Measurements from ENCODE around the gene JAML. TPM values are rescaled to one million over a fixed set of nuclear protein-coding genes. Genes with fewer than 3 reads are reported as not detected.

Gene JAML
- total and polyA plus RNA-seq, 4 experiments from 2014 or later: 115 to 194 (median 142) TPM

DNA sequence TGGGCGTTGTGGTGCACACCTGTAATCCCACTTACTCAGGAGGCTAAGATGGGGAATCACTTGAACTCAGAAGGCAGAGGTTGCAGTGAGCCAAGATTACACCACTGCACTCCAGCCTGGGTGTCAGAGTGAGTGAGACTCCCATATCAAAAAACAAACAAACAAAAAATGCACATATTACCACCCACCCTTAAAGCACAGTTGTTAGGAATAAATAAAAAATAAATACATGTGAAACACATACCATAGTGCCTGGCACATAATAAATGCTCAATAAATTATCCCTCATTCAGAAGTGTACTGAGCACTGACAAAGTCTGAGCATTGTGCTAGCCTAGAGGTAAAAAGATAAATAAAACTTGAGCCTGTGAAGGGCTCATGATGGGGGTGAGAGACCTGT, 9.0 kb upstream of the JAML start:
- intact Hi-C loops (cut with micrococcal nuclease): no loop called here
- H3K9me3 ChIP-seq (ENCODE audit: control insufficient read depth in 1 of 2, low read length in 2 of 2): no peaks in the 10 kb centered on the region
- Mint-ChIP-seq H3K36me3 (peaks cover 30 to 59% of the 10 kb centered on the region in 2 donors), H3K4me1 (peaks cover 18 to 25% (median 23%) of the 10 kb centered on the region in 4 donors), H3K9me3 (peaks cover 0 to 2% (median 0%) of the 10 kb centered on the region in 8 donors), H3K27me3 (no peaks in the 10 kb centered on the region), H3K27ac (peak overlapping the region in 4 of 7 donors; percentile 10 to 86 (median 52)), H3K4me3 (no peak overlapping the region)
- POLR2A ChIA-PET (ENCODE audit: partially characterized antibody): interaction anchor here (1.0 to 6.6 kb wide), 3 partner anchors 8 to 32 kb away, joined by 3 to 73 read pairs (median 9); partner anchors contain the start of gene JAML
- DNase-seq: no peak
- H3K27ac ChIP-seq (ENCODE audit: low read depth, low read length): no peak overlapping the region
- H3K36me3 ChIP-seq (ENCODE audit: insufficient read depth, low read length): peaks cover 21% of the 10 kb centered on the region
- CTCF ChIA-PET (ENCODE audit: partially characterized antibody): no interaction called here
- peaks cover 41% of the 10 kb centered on the region for H3K4me1 ChIP-seq (ENCODE audit: insufficient read depth, low read length)
- H3K27me3 ChIP-seq (ENCODE audit: insufficient read depth, low read length): no peaks in the 10 kb centered on the region
- no peak overlapping the region for H3K4me3 ChIP-seq (ENCODE audit: low read length in 2 of 2)

DNA sequence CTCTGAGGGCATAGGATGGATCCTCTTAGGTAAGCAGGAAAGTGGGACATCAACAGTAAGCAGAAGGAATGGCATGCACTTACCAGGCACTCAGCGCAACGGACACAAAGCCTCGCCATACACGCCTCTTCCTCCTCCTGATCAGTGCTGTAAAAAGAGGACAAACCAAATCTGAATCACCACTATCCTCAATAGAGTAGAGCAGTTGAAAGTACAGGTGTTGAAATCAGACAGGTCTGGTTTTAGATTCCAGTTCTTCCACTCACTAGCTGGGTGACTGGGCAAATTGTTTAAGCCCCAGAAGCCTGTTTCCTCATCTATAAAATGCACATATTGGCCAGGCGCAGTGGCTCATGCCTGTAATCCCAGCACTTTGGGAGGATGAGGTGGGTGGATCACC, 8.6 kb upstream of the JAML start:
- H3K36me3 ChIP-seq (ENCODE audit: insufficient read depth, low read length): peaks cover 21% of the 10 kb centered on the region
- DNase-seq: no peak
- ChIA-PET CTCF (ENCODE audit: partially characterized antibody) (no interaction called here), POLR2A (ENCODE audit: partially characterized antibody) (interaction anchor here (1.0 to 6.6 kb wide), 4 partner anchors 8 to 31 kb away, joined by 3 to 73 read pairs (median 6); partner anchors contain the start of gene JAML)
- H3K9me3 Mint-ChIP-seq: peaks cover 0 to 2% (median 0%) of the 10 kb centered on the region in 8 donors
- no peaks in the 10 kb centered on the region for H3K27me3 Mint-ChIP-seq
- H3K4me3 Mint-ChIP-seq: no peak overlapping the region
- no peaks in the 10 kb centered on the region for H3K9me3 ChIP-seq (ENCODE audit: control insufficient read depth in 1 of 2, low read length in 2 of 2)
- H3K27ac Mint-ChIP-seq: peak overlapping the region; percentile 7 to 74 (median 60)
- peaks cover 41% of the 10 kb centered on the region for H3K4me1 ChIP-seq (ENCODE audit: insufficient read depth, low read length)
- intact Hi-C loops (cut with micrococcal nuclease): no loop called here
- H3K4me1 Mint-ChIP-seq: peaks cover 14 to 23% (median 20%) of the 10 kb centered on the region in 4 donors
- no peak overlapping the region for H3K4me3 ChIP-seq (ENCODE audit: low read length in 2 of 2)
- no peaks in the 10 kb centered on the region for H3K27me3 ChIP-seq (ENCODE audit: insufficient read depth, low read length)
- H3K36me3 Mint-ChIP-seq: peaks cover 33 to 56% of the 10 kb centered on the region in 2 donors
- no peak overlapping the region for H3K27ac ChIP-seq (ENCODE audit: low read depth, low read length)

DNA sequence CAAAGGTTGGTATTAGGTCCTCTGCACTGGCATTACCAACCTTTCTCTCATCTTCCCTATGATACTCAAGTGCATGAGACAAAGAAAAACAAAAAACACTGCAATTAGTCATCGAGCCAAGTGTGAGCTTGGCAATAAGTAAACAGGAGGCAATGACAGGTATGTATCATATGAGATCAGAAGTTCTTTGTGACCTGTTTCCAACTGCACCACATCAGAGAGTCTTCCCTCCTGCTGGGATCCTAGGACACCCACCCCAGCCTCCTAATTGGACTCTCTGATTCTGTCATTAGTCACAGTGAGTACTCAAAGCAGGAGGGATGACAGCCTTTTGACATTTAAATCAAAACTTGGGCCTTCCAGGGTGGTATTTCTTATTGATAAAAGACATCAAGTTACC, 7.8 kb upstream of the JAML start:
- H3K9me3 Mint-ChIP-seq: peaks cover 0 to 2% (median 0%) of the 10 kb centered on the region in 8 donors

DNA sequence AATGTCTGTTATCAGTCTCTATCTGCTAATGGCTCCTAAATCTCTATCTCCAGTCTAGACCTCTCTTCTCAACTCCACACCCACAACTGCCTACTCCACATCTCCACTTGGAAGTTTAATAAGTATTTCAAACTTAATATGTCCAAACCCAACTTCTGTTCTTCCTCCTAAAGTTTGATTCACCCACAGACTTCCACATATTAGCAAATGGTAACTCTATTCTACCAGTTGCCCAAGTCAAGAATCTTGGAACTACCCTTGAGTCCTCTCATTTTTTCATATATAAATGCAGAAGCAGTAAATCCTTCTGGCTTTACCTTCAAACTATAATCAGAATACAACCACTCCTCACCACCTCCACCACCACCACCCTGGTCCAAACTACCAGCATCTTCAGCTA, 6.7 kb upstream of the JAML start:
- Mint-ChIP-seq H3K4me1 (peaks cover 10 to 39% (median 27%) of the 10 kb centered on the region in 4 donors), H3K27me3 (no peaks in the 10 kb centered on the region), H3K9me3 (peaks cover 0 to 2% (median 0%) of the 10 kb centered on the region in 8 donors), H3K4me3 (no peak overlapping the region), H3K27ac (no peak overlapping the region), H3K36me3 (peaks cover 38 to 56% of the 10 kb centered on the region in 2 donors)
- ChIA-PET CTCF (ENCODE audit: partially characterized antibody) (interaction anchor here (1.8 kb wide), 1 partner anchor 33 kb away, joined by 5 read pairs; no protein-coding TSS in a partner anchor), POLR2A (ENCODE audit: partially characterized antibody) (interaction anchor here (0.8 to 6.6 kb wide), 5 partner anchors 9 to 33 kb away, joined by 3 to 73 read pairs (median 9); no protein-coding TSS in a partner anchor)
- H3K4me1 ChIP-seq (ENCODE audit: insufficient read depth, low read length): peaks cover 56% of the 10 kb centered on the region
- intact Hi-C loops (cut with micrococcal nuclease): no loop called here
- H3K36me3 ChIP-seq (ENCODE audit: insufficient read depth, low read length): peaks cover 21% of the 10 kb centered on the region
- H3K27me3 ChIP-seq (ENCODE audit: insufficient read depth, low read length): no peaks in the 10 kb centered on the region
- H3K27ac ChIP-seq (ENCODE audit: low read depth, low read length): no peak overlapping the region
- DNase-seq: no peak
- no peak overlapping the region for H3K4me3 ChIP-seq (ENCODE audit: low read length in 2 of 2)
- H3K9me3 ChIP-seq (ENCODE audit: control insufficient read depth in 1 of 2, low read length in 2 of 2): no peaks in the 10 kb centered on the region

More for the DNA sequence above, 7.8 kb upstream of the JAML start:
- Mint-ChIP-seq H3K27ac (peak overlapping the region; percentile 13 to 74 (median 60)), H3K27me3 (no peaks in the 10 kb centered on the region), H3K4me1 (peaks cover 10 to 28% (median 21%) of the 10 kb centered on the region in 4 donors), H3K36me3 (peaks cover 35 to 57% of the 10 kb centered on the region in 2 donors), H3K4me3 (no peak overlapping the region)
- DNase-seq: peak in 1 of 5 donors; percentile 55
- intact Hi-C loops (cut with micrococcal nuclease): no loop called here
- H3K4me3 ChIP-seq (ENCODE audit: low read length in 2 of 2): no peak overlapping the region
- peaks cover 44% of the 10 kb centered on the region for H3K4me1 ChIP-seq (ENCODE audit: insufficient read depth, low read length)
- peaks cover 21% of the 10 kb centered on the region for H3K36me3 ChIP-seq (ENCODE audit: insufficient read depth, low read length)
- no peaks in the 10 kb centered on the region for H3K27me3 ChIP-seq (ENCODE audit: insufficient read depth, low read length)
- H3K27ac ChIP-seq (ENCODE audit: low read depth, low read length): no peak overlapping the region
- CTCF ChIA-PET (ENCODE audit: partially characterized antibody): interaction anchor here (1.8 kb wide), 1 partner anchor 34 kb away, joined by 5 read pairs; no protein-coding TSS in a partner anchor
- no peaks in the 10 kb centered on the region for H3K9me3 ChIP-seq (ENCODE audit: control insufficient read depth in 1 of 2, low read length in 2 of 2)
- POLR2A ChIA-PET (ENCODE audit: partially characterized antibody): interaction anchor here (1.0 to 6.6 kb wide), 5 partner anchors 8 to 107 kb away, joined by 3 to 73 read pairs (median 4); partner anchors contain the start of genes JAML and MPZL3

DNA sequence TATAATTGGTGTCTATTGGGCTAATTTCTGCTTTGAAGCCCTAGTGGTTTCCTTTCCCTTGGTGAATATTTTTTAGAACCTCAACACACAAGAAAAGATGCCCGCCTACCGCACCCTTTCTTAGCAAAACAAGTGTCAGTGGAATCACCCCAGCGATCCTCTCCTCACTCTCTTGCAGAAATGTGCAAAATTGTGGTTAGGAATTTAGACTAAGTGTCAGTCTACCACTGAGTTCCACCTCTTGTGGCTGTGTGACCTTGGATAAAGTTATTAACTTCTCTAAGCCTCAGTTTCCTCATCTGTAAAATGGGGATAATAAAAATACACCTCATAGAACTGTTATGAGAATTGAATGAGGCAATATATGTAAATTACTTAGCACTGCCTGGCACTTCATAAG, 5.3 kb upstream of the JAML start:
- Mint-ChIP-seq H3K9me3 (no peaks in the 10 kb centered on the region), H3K4me3 (peak overlapping the region in 3 of 8 donors; percentile 45 to 65 (median 52))
- intact Hi-C loops (cut with micrococcal nuclease): loop anchor here (1.0 kb wide), 1 partner anchor 11 kb away; no protein-coding TSS in a partner anchor

DNA sequence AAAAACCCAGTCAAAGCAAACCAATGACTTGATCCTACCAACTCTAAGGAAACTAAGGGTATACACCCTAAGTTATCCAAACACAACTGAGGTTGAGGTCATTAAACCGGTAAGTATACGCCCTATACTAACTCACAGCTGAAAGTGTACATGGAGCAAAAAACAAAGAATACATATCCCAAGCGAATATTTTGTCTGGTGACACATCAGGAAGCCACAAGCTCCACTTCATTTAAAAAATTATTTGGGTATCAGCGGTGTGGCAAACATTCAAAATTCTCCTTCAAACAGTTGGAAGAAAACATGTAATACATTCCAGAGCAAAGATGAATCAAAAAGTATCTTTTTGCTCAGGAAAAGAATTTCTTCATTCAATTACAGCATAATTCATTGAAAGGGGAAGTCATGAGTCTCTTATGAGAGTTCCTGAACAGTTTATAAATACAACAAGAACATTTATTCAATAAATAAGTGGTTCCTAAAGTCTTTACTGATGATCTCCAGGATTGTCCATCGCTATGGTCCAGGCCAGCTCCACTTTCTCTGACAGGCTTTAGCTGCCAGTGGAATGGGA, 4.5 kb upstream of the JAML start:
- H3K27me3 Mint-ChIP-seq: no peaks in the 10 kb centered on the region
- no peak for DNase-seq
- no peaks in the 10 kb centered on the region for H3K9me3 Mint-ChIP-seq
- H3K4me3 Mint-ChIP-seq: peak overlapping the region in 4 of 8 donors; percentile 23 to 78 (median 58)
- peaks cover 73% of the 10 kb centered on the region for H3K4me1 ChIP-seq (ENCODE audit: insufficient read depth, low read length)
- H3K4me1 Mint-ChIP-seq: peaks cover 13 to 51% (median 38%) of the 10 kb centered on the region in 4 donors
- H3K27ac ChIP-seq (ENCODE audit: low read depth, low read length): peak overlapping the region; percentile 58
- POLR2A ChIA-PET (ENCODE audit: partially characterized antibody): interaction anchor here (0.6 to 6.6 kb wide), 15 partner anchors 12 to 562 kb away, joined by 3 to 73 read pairs (median 4); partner anchors contain the start of genes CD3G, DDX6 and MPZL3
- H3K27me3 ChIP-seq (ENCODE audit: insufficient read depth, low read length): no peaks in the 10 kb centered on the region
- H3K36me3 Mint-ChIP-seq: peaks cover 31 to 38% of the 10 kb centered on the region in 2 donors
- CTCF ChIA-PET (ENCODE audit: partially characterized antibody): interaction anchor here (0.8 to 2.5 kb wide), 7 partner anchors 13 to 62 kb away, joined by 3 to 14 read pairs (median 4); partner anchors contain the start of gene MPZL3
- intact Hi-C loops (cut with micrococcal nuclease): no loop called here
- no peaks in the 10 kb centered on the region for H3K9me3 ChIP-seq (ENCODE audit: control insufficient read depth in 1 of 2, low read length in 2 of 2)
- H3K27ac Mint-ChIP-seq: no peak overlapping the region
- peak overlapping the region in 1 of 2 donors; percentile 25 for H3K4me3 ChIP-seq (ENCODE audit: low read length in 2 of 2)
- peaks cover 14% of the 10 kb centered on the region for H3K36me3 ChIP-seq (ENCODE audit: insufficient read depth, low read length)

More for the DNA sequence above, 5.3 kb upstream of the JAML start:
- peak; percentile 74 to 84 (median 80) for DNase-seq
- Histone ChIP-seq H3K4me3 (ENCODE audit: low read length in 2 of 2) (no peak overlapping the region), H3K27me3 (ENCODE audit: insufficient read depth, low read length) (no peaks in the 10 kb centered on the region), H3K27ac (ENCODE audit: low read depth, low read length) (peak overlapping the region; percentile 58), H3K9me3 (ENCODE audit: control insufficient read depth in 1 of 2, low read length in 2 of 2) (no peaks in the 10 kb centered on the region), H3K36me3 (ENCODE audit: insufficient read depth, low read length) (peaks cover 18% of the 10 kb centered on the region), H3K4me1 (ENCODE audit: insufficient read depth, low read length) (peaks cover 70% of the 10 kb centered on the region)
- H3K4me1 Mint-ChIP-seq: peaks cover 6 to 48% (median 33%) of the 10 kb centered on the region in 4 donors
- POLR2A ChIA-PET (ENCODE audit: partially characterized antibody): interaction anchor here (0.7 to 6.6 kb wide), 14 partner anchors 12 to 181 kb away, joined by 3 to 73 read pairs (median 4); partner anchors contain the start of genes CD3G and MPZL3
- H3K27ac Mint-ChIP-seq: no peak overlapping the region
- H3K27me3 Mint-ChIP-seq: no peaks in the 10 kb centered on the region
- H3K36me3 Mint-ChIP-seq: peaks cover 34 to 46% of the 10 kb centered on the region in 2 donors
- CTCF ChIA-PET (ENCODE audit: partially characterized antibody): interaction anchor here (0.8 to 2.5 kb wide), 7 partner anchors 9 to 61 kb away, joined by 3 to 14 read pairs (median 4); partner anchors contain the start of gene MPZL3

Measured in CD4-positive, alpha-beta memory T cell (primary cell).